Measurements from ENCODE around the gene RAC2.

Gene RAC2

GRCh38 chr22:37184816-37185541, 59.1 kb downstream of the RAC2 start:
- no peak for DNase-seq

- DNase-seq = no peak
These were observed 59.7 kb downstream of the RAC2 start for GRCh38 chr22:37184380-37184755.

- no peak for DNase-seq
These were observed 60.4 kb downstream of the RAC2 start for GRCh38 chr22:37183432-37184379.

- DNase-seq = no peak
These were observed 61.2 kb downstream of the RAC2 start for GRCh38 chr22:37182949-37183245.

- DNase-seq = no peak
These were observed 61.7 kb downstream of the RAC2 start for GRCh38 chr22:37182101-37182948.

- no peak for DNase-seq
These were observed 62.4 kb downstream of the RAC2 start for GRCh38 chr22:37181681-37182080.

GRCh38 chr22:37180531-37181231, 63.4 kb downstream of the RAC2 start:
- DNase-seq = no peak

- no peak for DNase-seq
These were observed 64.2 kb downstream of the RAC2 start for GRCh38 chr22:37179622-37180420.

- no peak for DNase-seq
These were observed 65.0 kb downstream of the RAC2 start for GRCh38 chr22:37179126-37179470.

- DNase-seq = no peak
These were observed 65.5 kb downstream of the RAC2 start for GRCh38 chr22:37178350-37179125.

GRCh38 chr22:37177755-37178154, 66.3 kb downstream of the RAC2 start:
- no peak for DNase-seq

- DNase-seq = no peak
These were observed 66.8 kb downstream of the RAC2 start for GRCh38 chr22:37177221-37177620.

- DNase-seq = peak; percentile 71
These were observed 67.5 kb downstream of the RAC2 start for GRCh38 chr22:37176464-37177061.

GRCh38 chr22:37175414-37176281, 68.4 kb downstream of the RAC2 start:
- DNase-seq = no peak

Data from EL (cell line).